HG03064 (cell line): ENCODE measurements around the gene B3GALT6.

Source experiments
- ATAC-seq: cut with Tn5 transposase; IDR thresholded peaks from one replicate; pipeline ENCODE4 v1.9.1; 2021; ENCODE audit warnings: low read depth; ENCODE audit not compliant: unreplicated experiment

The B3GALT6 gene

DNA sequence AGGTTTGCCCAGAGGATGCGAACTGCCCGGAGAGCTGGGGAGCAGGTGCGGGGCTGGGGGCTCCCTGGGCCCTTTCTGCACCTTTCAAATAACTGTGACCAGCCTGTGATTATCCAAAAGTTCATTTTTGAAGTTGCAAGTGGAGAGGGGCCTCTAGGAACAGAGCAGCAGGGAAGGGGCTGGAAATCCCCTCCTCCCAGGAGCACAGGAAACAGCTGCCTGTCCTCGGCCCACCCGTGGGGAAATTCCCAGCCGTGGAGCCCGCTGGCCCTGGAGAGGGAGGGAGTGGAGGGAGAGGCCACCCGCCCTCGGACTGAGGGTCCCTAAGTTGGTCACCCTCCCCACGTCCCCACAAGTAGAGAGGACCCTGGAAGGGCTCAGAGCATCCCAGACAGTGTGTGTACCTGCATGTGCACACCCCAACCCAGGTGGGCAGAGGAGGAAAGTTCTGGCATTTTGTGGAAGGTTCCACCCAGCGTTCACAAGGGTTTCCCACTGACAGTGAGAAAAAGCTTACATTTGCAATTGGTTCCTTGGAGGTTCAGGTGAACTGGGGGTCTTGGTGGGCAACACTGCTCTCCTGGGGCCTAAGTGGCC, 16.9 kb upstream of the B3GALT6 start:
- ATAC-seq: no peak

DNA sequence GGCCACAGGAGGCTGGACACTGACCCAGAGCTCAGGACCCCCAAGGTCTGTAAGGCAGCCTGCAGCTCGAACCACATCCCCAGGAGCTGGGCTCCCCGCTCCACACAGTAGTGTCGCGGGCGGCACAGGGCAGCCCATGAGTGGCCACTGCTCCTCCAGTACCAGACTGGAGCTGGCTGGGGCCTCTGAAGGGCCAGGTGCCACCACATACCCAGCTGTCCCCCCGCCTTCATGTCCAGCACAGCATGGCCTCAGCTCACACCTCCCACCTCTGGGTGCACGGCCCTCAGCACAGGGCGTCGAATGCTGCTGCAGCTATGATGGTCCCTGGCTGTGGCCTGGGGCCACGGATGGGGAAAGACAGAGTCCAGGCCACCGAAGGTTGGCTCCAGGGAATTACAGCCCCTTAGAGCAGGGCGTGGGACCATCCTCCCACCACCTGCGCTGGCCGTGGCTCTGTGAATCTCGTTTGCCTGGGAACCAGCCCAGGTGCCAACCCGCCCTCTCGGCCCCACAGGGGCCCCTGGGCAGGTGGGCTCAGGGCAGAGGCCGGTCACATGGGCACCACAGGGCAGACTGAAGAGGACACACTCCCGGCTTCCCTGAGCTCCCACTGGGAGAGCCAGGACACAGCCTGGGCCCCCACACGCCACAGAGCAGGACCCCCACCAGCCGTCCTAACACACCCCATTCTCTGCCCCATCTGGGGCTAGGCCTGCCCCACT, 16.0 kb upstream of the B3GALT6 start:
- no peak for ATAC-seq

DNA sequence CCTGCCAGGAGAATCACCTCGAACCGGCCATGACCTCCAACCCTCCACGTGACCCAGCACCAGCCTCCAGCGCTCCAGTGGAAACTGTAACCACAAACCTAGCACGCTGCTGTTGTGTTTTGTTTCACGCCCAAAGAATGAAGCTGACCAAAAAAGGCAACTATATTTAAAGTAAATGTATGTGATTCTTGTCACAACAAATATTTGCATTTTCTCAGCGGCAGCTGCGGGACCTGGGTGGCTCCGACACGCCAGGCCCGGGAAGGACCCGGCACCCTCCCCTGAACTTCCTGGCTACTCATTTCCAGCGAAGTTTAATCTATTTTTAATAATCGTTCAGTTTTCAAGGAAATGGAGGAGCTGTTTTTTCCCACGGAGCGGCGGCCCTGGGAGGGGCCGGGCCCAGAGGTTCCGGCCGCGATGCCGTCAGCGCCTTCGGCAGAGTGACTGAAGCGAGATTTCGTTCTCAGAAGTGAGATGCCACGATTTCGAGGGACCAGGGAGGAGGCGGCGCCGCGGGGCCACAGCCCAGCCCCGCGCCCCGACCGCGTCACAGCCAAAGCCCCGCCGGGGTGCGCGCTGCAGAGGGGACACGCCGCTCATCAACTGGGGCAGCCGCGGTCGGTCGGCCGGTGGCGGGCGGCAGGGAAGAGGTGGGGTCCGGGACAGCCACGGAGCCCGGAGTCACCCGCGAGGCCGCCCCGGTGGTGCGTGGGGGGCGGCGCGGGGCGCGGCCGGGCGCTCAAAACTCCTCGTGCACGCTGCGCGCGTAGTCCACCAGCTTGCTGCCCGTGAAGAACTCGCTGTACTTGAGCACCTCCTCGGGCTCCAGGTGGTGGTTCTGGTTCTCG, 15.0 kb upstream of the B3GALT6 start:
- ATAC-seq: no peak

DNA sequence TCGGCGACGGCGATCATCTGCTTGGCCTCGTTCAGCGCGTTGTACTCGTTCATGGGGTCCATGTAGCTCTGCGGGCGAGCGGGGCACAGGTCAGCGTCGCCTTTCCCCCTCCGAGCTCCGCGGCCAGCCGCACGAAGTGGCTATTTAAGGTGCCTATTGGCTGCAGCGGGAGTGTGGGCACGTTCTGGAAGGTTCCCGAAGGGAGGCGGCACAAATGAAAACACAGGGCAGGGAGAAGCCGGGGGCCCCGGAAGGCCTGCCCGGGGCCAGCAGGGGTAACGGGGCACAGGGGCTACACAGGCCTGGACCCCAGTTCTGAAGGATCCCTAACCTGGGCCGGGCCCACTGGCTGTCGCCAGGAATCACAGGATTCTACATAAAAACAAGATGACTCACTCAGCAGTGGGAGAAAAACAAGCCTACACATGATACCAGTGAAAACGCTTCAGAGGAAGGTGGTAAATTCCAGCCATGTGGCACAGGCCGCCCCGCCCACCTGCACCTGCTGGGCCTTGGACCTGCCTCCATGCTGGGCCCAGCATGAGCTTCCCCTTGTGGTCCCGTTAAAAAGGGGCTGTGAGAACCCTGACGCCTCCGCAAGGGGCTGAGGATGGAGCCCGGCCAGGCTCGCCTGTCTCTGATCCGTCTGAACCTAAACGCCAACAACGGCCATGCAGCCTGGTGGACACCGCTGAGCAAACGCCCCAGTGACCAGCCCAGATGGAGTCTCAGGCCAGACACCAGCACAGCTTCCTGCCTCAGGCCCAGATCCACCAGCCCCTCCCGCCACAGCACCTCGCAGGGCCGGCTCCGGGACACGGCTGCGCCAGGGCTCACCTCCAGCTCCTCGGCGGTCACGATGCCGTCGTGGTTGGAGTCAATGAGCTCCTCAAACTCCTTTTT, 14.2 kb upstream of the B3GALT6 start:
- no peak for ATAC-seq

DNA sequence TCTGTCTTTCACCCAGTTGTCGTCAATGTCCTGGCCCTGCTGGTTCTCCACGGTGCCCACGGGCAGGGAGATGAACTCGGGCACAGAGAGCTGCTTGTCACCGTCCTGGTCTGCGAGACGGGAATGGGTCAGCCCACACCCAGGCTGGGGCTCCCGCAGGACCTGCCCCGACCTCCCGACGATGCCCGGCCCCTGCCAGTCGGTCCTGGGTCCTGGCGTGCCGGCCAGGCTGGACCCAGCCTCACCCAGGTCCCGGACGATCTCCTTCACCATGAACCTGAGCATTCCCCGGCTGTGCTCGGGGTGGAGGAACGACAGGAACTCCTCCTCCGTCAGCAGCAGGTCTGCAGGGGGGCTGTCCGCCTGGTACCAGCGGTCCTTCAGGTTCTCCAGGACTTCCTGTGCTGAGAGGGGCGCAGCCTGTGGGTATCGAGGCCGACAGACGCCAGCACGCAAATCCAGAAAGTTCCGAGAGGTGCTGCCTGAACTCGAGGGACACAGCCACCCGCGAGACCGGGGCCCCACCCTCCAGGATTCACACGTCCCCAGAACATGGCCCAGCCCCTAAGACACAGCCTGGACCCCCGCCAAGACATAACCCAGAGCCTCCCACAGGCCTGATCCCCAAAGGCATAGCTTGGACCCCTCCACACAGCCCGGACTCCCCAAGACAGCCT, 13.4 kb upstream of the B3GALT6 start:
- no peak for ATAC-seq

DNA sequence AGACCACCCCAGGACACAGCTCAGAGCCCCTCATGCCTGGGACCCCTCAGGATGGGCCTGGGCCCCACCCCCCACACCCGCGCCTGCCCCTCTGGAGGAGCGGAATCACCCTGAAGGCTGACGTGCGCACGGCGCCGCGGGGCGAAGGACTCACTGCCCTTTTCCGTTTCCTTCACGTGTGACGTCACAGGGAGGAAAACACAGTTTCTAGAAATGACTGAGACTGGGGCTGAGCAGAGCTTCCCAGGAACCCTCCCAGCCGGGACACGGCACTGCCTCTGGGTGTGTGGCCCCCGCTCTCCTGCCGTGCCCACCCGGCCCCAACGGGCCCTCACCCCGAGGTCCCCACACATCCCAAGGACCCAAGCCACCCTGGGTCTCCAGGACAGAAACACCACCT, 12.7 kb upstream of the B3GALT6 start:
- no peak for ATAC-seq

DNA sequence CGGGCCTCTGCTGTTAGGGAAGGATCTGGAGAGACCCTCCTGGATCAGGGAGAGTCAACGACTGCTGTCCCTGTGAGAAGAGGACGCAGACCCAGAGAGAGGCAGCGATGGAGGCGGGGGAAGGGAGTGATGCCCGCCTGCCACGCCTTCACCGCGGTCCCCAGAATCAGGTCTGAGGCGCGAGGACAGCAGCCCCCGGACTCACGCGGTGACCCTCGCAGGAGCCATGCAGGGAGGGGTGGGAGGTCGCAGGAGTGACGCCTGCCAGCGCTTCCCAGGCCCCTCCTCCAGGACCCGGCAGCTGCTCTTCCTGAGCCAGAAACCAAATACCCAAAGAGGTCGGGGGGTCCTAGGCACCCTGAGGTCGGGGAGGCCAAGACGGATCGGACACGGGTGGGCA, 11.8 kb upstream of the B3GALT6 start:
- no peak for ATAC-seq

DNA sequence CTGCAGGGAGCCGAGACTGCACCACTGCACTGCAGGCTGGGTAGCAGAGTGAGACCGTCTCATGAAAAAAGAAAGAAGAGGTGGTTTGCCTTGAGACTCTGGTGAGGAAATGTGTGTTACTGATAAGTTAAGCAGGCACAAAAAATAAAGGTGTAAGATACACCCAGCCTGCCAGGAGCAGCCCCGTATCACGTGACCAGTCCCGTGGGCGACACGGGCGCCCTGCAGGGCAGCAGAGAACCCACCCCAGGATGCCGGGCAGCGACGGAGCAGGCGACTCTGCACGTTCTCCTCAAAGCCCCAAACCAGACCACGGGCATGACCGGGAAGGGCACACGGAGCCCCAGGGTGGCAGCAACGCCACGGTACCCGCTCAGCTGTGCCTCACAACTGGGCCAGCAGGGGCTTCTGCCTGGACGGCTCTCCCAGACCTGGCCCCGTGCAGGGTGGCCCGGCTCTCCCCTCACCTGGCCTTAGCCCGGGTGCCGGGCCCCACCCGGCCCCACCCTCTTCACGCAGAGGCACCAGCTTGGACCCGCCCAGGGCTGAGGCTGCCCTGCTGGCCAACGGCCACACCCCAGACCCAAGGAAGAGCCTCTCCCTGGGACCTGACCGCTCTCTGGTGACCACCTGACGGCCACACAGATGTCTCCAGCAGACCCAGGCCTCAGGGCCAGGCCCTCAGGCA, 10.0 kb upstream of the B3GALT6 start:
- no peak for ATAC-seq

DNA sequence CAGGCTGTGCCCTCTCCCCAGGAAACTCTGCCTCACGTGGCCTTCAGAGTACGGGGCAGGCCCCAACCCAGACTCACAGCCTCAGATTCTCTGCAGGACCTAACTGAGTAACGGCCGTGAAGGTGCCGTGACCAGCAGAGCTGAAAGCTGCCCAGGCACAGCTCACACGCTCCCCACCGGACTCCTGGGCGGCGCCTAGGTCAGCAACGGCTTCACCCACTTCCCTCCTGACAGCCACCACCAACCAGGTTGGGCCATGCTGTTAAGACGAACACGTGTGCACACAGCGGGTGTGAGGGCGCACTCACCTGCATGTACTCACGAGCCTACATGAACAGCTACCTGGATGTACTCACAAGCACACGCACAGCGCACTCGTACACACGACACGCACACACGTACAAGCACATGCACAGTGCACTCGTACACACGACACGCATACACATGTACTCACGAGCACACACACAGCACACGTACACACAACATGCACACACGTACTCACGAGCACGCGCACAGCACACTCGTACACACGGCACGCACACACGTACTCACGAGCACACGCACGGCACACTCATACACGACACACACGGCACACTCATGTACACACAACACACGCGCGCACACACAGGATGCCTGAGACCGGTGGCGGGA, 9.3 kb upstream of the B3GALT6 start:
- no peak for ATAC-seq

DNA sequence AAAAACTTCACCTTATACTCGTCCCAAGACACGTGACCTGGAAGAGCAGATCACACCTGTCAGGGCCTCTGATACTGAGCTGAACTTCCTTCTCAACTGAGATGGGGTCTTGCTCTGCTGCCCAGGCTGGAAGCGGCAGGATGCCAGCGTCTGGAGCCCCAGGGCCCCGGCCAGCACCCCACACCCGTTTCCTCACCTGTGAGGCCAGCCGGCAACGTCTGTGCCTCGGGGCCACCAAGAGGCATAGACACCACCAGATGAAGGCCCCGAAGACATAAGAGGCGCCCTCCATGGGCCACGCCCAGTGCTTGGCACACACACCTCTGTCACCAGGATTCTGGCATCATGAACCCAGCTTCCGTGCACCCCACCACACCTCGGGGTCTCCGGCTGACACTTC, 8.7 kb upstream of the B3GALT6 start:
- no peak for ATAC-seq

DNA sequence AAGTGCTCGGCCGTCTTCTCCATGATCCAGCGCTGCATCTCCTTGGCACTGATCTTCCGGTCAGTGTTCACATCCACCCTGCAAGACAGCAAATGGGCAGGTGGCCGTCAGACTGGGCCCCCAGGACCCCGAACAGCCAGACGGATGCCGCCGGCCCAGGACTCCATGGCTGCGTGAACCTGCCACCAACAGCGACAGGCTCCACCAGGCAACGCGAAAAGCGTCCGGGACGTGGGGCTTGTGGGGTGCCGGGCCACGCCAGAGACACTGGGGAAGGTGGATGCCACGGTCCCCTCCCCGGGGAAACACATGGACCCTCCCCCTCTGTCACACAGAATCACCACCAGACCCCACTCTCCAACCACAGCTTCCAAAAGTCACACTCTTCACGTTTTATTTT, 8.1 kb upstream of the B3GALT6 start:
- ATAC-seq: no peak

DNA sequence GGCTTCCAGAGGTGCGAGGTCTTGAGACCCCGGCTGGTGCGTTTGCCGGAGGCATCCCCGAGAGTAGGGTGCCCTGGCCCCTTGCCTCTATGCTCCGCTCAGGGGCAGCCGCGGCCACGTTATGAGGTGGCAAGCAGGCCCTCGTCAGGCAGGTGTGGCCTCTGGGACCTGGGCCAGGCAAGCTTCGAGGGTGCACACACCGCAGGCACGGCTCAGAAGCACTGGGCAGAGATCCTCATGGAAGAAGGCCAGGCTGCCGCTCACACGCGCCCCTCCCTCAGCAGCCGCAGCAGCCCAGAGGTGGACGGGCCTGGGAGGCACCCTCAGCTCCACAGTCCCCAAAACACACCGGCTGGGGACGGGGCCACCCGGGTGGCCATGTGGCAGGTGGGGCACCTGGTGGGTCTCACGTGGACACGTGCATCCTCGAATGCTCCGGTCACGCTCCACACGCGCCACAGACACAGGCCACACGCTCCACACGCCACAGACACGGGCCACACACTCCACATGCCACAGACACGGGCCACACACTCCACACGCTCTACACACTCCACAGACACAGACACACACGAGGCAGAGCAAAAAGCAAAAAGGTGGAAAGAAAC, 6.7 kb upstream of the B3GALT6 start:
- ATAC-seq: no peak

DNA sequence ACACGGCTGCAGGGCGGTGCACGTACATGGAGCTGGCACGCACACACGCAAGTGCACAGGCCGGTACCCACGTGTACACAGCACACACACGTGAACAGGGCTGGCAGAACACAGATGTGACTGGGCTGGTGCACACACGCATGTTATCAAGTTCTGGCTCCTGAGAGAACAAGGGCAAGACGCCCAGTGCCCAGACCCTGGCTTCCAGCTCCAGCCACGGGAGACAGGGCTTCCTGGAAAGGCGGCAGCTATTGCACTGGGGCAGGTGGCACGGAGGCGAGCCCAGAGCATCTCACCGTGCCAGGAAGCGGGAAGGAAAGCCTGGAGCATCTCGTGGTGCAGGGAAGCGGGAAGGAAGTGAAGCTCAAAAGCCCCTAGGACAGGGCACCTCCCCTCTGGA, 6.1 kb upstream of the B3GALT6 start:
- no peak for ATAC-seq

DNA sequence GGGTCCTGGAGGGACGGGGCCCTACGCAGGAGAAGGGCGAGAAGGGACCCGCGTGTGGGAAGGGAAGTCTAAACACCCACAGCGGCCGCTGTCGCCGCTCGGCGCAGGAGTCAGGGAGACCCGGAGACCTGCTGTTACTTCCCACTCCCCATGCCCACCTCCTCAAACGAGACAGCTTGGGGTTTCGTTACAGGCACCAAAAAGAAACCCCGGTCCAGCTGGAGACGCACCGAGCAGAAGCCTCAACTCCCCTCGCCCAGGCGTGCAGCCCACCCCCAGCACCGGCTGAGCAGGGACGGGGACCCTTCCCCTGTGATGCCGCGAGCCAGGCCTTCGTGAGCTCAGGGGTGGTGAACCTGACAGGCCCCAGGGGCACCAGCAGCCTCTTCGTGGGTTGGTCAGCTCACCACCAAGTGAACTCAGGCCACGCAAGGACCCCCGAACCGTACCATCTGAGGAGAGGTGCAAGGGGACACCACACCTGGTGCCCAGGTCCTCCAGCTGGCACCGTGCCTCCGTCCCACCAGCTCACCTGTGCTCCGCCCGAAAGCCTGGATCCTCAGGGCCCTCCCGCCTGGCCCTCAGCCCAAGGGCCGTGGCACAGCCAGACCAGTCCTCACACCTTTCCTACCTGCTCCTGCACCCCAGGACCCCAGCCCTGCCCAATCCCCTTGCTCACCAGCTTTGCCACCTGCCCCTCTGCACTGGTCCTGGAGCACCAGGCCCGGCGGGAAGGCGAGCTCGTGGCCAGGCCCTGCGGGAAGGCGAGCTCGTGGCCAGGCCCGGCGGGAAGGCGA, 5.3 kb upstream of the B3GALT6 start:
- ATAC-seq: no peak

DNA sequence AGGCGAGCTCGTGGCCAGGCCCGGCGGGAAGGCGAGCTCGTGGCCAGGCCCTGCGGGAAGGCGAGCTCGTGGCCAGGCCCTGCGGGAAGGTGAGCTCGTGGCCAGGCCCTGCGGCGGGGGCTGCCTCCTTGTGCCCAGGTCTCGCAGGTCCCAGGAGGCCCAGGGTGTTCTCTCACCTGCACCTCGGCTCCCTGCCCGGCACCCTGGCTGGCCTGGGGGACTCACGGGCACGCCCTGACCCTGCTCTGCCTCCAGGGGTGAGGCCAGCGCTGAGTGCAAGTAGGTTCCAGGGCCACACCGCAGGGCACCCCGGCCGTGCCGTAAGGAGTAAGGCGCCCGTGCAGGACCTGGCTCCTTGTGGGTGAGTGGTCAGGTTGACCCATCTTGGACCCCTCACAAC, 4.7 kb upstream of the B3GALT6 start:
- ATAC-seq: no peak

DNA sequence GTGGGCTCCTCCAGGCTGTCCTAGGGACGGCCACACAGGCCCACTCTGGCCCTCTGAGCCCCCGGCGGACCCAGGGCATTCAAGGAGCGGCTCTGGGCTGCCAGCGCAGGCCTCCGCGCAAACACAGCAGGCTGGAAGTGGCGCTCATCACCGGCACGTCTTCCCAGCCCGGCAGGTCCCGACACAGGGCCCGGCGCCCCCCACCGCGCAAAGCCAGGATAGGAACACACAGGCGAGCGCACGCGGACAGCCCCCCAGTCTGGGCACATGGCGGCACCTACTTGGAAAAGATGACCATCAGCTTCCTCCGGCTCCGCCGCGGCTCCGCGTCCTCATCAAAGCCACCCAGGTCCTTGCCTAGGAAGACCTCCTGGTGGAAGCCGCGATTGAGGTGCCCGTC, 3.9 kb upstream of the B3GALT6 start:
- ATAC-seq: no peak

DNA sequence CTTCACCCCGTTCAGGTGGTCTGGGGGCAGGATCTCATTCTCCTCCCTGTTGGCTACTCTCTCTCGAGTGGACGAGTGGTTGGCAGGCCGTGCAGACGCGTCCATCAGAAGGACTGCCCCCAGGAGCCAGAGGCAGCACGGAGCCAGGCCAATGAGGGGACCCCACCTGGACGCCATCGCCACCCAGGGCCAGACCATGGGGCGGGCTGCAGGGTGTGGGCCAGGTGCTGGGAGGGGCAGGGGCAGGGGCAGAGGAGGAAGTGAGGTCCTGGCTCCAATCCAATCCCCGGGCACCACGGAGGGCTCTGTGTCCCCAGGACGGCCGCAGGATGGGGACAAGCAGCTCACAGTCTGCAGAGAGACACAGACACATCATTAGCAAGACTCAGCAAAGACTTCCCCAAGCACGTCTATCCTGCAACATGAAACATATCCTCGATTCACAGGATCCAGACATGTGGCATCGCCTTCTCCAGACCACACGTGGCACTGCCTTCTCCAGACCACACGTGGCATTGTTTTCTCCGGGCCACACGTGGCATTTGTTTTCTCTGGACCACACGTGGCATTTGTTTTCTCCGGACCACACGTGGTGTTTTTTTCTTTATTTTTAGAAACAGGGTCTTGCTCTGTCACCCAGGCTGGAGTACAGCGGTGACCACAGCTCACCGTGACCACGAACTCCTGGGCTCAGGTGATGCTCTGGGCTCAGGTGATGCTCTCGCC, 3.3 kb upstream of the B3GALT6 start:
- ATAC-seq: no peak
